ENCODE measurements around the gene LILRB5. TPM values are rescaled to one million over a fixed set of nuclear protein-coding genes. Genes with fewer than 3 reads are reported as not detected.
A peak's percentile ranks its signal among the peaks of the same experiment; 100 is the strongest.

Gene LILRB5
- total and polyA plus RNA-seq, 9 of the 15 experiments (the other 6 are each of a cell fraction or from before 2014, with no cell fraction given), result not detected

DNA sequence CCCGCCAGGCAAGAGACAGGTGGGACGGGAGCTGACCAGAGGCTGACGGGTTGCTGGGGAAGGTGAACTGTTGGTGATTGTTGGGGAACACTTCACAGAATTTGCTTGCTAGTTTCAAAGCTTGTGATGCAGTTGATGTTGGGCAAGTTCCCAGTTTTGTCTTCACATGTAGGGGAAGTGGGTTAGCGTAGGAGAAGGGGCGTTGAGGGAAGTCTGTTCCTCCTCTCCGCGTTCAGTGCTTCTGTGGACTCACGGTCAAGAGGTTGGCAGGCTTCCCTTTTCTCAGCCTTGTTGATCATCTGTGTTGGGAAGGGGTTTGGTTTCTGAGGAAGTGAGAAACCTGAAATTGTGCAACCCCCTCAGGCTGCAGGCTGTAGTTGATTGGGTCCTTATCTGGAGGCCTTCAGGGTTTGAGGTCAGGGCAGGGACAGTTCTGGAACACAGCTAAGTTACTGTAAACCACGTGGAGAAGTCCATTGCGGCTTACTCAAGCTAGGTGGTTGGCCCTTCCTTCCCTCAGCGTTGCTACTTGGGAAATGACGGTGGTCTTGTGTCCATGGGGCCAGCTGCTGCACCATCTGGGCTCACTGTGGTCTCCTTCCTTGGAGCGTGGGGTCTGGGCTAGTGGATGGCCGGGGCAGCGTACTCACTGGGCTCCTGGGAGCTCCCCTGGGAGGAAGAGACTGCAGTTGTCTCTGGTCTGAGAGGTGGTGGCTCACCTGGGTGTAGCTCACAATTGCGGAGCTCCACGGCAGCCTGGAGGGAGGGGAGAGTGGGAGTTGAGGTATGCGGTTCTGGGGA is 48.9 kb downstream of the LILRB5 start (continued):
- TF ChIP-seq, protein P1, sequence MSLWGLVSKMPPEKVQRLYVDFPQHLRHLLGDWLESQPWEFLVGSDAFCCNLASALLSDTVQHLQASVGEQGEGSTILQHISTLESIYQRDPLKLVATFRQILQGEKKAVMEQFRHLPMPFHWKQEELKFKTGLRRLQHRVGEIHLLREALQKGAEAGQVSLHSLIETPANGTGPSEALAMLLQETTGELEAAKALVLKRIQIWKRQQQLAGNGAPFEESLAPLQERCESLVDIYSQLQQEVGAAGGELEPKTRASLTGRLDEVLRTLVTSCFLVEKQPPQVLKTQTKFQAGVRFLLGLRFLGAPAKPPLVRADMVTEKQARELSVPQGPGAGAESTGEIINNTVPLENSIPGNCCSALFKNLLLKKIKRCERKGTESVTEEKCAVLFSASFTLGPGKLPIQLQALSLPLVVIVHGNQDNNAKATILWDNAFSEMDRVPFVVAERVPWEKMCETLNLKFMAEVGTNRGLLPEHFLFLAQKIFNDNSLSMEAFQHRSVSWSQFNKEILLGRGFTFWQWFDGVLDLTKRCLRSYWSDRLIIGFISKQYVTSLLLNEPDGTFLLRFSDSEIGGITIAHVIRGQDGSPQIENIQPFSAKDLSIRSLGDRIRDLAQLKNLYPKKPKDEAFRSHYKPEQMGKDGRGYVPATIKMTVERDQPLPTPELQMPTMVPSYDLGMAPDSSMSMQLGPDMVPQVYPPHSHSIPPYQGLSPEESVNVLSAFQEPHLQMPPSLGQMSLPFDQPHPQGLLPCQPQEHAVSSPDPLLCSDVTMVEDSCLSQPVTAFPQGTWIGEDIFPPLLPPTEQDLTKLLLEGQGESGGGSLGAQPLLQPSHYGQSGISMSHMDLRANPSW (CRISPR knock-in tag; IDR thresholded peaks at IDR 0.05), result no peak; the same call in 1 of the 2 replicates
- TF ChIP-seq ELF4 (CRISPR knock-in tag; IDR thresholded peaks at IDR 0.05), result peak; percentile 78
- TF ChIP-seq, protein P2, sequence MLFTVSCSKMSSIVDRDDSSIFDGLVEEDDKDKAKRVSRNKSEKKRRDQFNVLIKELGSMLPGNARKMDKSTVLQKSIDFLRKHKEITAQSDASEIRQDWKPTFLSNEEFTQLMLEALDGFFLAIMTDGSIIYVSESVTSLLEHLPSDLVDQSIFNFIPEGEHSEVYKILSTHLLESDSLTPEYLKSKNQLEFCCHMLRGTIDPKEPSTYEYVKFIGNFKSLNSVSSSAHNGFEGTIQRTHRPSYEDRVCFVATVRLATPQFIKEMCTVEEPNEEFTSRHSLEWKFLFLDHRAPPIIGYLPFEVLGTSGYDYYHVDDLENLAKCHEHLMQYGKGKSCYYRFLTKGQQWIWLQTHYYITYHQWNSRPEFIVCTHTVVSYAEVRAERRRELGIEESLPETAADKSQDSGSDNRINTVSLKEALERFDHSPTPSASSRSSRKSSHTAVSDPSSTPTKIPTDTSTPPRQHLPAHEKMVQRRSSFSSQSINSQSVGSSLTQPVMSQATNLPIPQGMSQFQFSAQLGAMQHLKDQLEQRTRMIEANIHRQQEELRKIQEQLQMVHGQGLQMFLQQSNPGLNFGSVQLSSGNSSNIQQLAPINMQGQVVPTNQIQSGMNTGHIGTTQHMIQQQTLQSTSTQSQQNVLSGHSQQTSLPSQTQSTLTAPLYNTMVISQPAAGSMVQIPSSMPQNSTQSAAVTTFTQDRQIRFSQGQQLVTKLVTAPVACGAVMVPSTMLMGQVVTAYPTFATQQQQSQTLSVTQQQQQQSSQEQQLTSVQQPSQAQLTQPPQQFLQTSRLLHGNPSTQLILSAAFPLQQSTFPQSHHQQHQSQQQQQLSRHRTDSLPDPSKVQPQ (CRISPR knock-in tag; IDR thresholded peaks at IDR 0.05; ENCODE audit: borderline replicate concordance), result no peak
- no peak; the same call in 1 of the 2 replicates for TF ChIP-seq KLF1 (tag; IDR thresholded peaks at IDR 0.05)
- peak; percentile 85 for TF ChIP-seq STAT5A (IDR thresholded peaks at IDR 0.05; ENCODE audit: borderline replicate concordance, low read length)
- no peak for TF ChIP-seq BRCA1 (IDR thresholded peaks at IDR 0.05)
- TF ChIP-seq BRCA1 (CRISPR knock-in tag; IDR thresholded peaks at IDR 0.05), result 0 out of 2 replicates have a peak, but pooled peaks have one; percentile 94
- no peak for TF ChIP-seq ZNF217 (CRISPR knock-in tag; IDR thresholded peaks at IDR 0.05)
- TF ChIP-seq ZEB2 (IDR thresholded peaks at IDR 0.05), result peak; percentile 80; the same call in 1 of the 2 replicates
- no peak for TF ChIP-seq ILK (tag; IDR thresholded peaks at IDR 0.05; ENCODE audit: borderline replicate concordance, low read depth)
- TF ChIP-seq MEF2A (IDR thresholded peaks at IDR 0.05; ENCODE audit: control insufficient read depth, low read depth, low read length), result peak; percentile 25; the same call in 1 of the 2 replicates
- TF ChIP-seq WHSC1 (IDR thresholded peaks at IDR 0.05; ENCODE audit: low read length), result no peak
- TF ChIP-seq, protein P3, sequence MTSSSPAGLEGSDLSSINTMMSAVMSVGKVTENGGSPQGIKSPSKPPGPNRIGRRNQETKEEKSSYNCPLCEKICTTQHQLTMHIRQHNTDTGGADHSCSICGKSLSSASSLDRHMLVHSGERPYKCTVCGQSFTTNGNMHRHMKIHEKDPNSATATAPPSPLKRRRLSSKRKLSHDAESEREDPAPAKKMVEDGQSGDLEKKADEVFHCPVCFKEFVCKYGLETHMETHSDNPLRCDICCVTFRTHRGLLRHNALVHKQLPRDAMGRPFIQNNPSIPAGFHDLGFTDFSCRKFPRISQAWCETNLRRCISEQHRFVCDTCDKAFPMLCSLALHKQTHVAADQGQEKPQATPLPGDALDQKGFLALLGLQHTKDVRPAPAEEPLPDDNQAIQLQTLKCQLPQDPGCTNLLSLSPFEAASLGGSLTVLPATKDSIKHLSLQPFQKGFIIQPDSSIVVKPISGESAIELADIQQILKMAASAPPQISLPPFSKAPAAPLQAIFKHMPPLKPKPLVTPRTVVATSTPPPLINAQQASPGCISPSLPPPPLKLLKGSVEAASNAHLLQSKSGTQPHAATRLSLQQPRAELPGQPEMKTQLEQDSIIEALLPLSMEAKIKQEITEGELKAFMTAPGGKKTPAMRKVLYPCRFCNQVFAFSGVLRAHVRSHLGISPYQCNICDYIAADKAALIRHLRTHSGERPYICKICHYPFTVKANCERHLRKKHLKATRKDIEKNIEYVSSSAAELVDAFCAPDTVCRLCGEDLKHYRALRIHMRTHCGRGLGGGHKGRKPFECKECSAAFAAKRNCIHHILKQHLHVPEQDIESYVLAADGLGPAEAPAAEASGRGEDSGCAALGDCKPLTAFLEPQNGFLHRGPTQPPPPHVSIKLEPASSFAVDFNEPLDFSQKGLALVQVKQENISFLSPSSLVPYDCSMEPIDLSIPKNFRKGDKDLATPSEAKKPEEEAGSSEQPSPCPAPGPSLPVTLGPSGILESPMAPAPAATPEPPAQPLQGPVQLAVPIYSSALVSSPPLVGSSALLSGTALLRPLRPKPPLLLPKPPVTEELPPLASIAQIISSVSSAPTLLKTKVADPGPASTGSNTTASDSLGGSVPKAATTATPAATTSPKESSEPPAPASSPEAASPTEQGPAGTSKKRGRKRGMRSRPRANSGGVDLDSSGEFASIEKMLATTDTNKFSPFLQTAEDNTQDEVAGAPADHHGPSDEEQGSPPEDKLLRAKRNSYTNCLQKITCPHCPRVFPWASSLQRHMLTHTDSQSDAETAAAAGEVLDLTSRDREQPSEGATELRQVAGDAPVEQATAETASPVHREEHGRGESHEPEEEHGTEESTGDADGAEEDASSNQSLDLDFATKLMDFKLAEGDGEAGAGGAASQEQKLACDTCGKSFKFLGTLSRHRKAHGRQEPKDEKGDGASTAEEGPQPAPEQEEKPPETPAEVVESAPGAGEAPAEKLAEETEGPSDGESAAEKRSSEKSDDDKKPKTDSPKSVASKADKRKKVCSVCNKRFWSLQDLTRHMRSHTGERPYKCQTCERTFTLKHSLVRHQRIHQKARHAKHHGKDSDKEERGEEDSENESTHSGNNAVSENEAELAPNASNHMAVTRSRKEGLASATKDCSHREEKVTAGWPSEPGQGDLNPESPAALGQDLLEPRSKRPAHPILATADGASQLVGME (CRISPR knock-in tag; IDR thresholded peaks at IDR 0.05), result no peak
- no peak for TF ChIP-seq PPARD (CRISPR knock-in tag; IDR thresholded peaks at IDR 0.05)
- peak; percentile 72 for TF ChIP-seq CCNT2 (IDR thresholded peaks at IDR 0.05; ENCODE audit: borderline replicate concordance, extremely low read depth, insufficient read length, low read depth, low read length)
- peak; percentile 24 to 55; a peak in 2 of 4 replicates for TF ChIP-seq NRF1 (conservative IDR thresholded peaks at IDR 0.05 in 1 of 2, IDR thresholded peaks at IDR 0.05 in 1 of 2)
